Suprapubic skin (tissue), 4 donors: ENCODE results near the gene NDOR1. TPM values are rescaled to one million over a fixed set of nuclear protein-coding genes. Genes with fewer than 3 reads are reported as not detected.

Experiments
- DNase-seq, 2 donors: peaks; one replicate each; pipeline ENCODE4 v3.0.0-alpha.2; 2019; ENCODE audit warnings: low spot score in 2 of 2
- H3K27ac ChIP-seq: fragments of 200-600 bp; sonication (generic); one replicate; pipeline ENCODE4 v1.5.1; 2019
- H3K27me3 ChIP-seq: fragments of 200-600 bp; sonication (generic); one replicate; pipeline ENCODE4 v1.5.1; 2019
- H3K36me3 ChIP-seq: fragments of 200-600 bp; sonication (generic); one replicate; pipeline ENCODE4 v1.5.1; 2019
- H3K4me1 ChIP-seq: fragments of 200-600 bp; sonication (generic); one replicate; pipeline ENCODE4 v1.5.1; 2019
- H3K4me3 ChIP-seq: fragments of 200-600 bp; sonication (generic); one replicate; pipeline ENCODE4 v1.5.1; 2019; ENCODE audit warnings: mild to moderate bottlenecking
- H3K9me3 ChIP-seq: fragments of 200-600 bp; sonication (generic); one replicate; pipeline ENCODE4 v1.5.1; 2019
- CTCF ChIP-seq, 2 donors: fragments of 200-600 bp in 1 of 2; fragments of 450-650 bp in 1 of 2; sonication (generic) in 1 of 2; IDR thresholded peaks; one replicate each; pipeline ENCODE4 v1.5.1; 2016 to 2019; ENCODE audit warnings: antibody characterized with exemption in 2 of 2, mild to moderate bottlenecking in 1 of 2, moderate library complexity in 1 of 2
- EP300 ChIP-seq: sonication (generic); formaldehyde crosslinking; IDR thresholded peaks from one replicate; pipeline ENCODE4 v1.6.1; 2017; ENCODE audit warnings: antibody characterized with exemption
- POLR2A ChIP-seq, 2 donors: fragments of 450-650 bp; IDR thresholded peaks; one replicate each; pipeline ENCODE4 v1.6.1; 2017; ENCODE audit warnings: antibody characterized with exemption in 2 of 2, mild to moderate bottlenecking in 2 of 2, moderate library complexity in 2 of 2
- POLR2AphosphoS5 ChIP-seq, 3 donors: sonication (generic); formaldehyde crosslinking; IDR thresholded peaks; one replicate each; pipeline ENCODE4 v1.6.1; 2017; ENCODE audit warnings: antibody characterized with exemption in 3 of 3
- WGBS: methylation state at CpG from one replicate; pipeline ENCODE4 v1.1.5; 2018; 5-methylcytosine and 5-hydroxymethylcytosine counted together
- total RNA-seq, 4 donors: library from RNA; depleted of rRNA; stranded (reverse); fragments of >200 nt; gene quantifications; one replicate each; pipeline ENCODE4 v1.1.0, GENCODE V29; 2016

The NDOR1 gene
- total RNA-seq, result 10 to 100 TPM; 13.4 to 21.0 (median 20.6) TPM

- no peaks in the 10 kb centered on the region for H3K9me3 ChIP-seq
- H3K27ac ChIP-seq, result peak within 1 kb of the TSS; percentile 86
- peaks cover 53% of the 10 kb centered on the region for H3K4me1 ChIP-seq
- peak within 1 kb of the TSS; percentile 73 for H3K4me3 ChIP-seq
- DNase-seq, result peak; percentile 96
- peak in 2 of 3 donors; percentile 89 to 95 for TF ChIP-seq POLR2AphosphoS5 (IDR thresholded peaks at IDR 0.05)
- no peak for TF ChIP-seq CTCF (IDR thresholded peaks at IDR 0.05)
- TF ChIP-seq POLR2A (IDR thresholded peaks at IDR 0.05), result peak in 1 of 2 donors; percentile 34
- 0% methylated on average over 22 of the region's 98 CpGs for WGBS
- peaks cover 8% of the 10 kb centered on the region for H3K36me3 ChIP-seq
- H3K27me3 ChIP-seq, result no peaks in the 10 kb centered on the region
Measured at GRCh38 chr9:137205126-137206069, at the start of gene NDOR1, which contains the start of gene TMEM203. Gene NDOR1, plus strand, starts transcription at chr9:137205700. Its CDS starts 78 bp downstream, at chr9:137205778. Gene TMEM203, minus strand, starts transcription at chr9:137205648. Its CDS starts 234 bp downstream, at chr9:137205414.

GRCh38 chr9:137156567-137157375 lies 48.7 kb upstream of the NDOR1 start:
- Histone ChIP-seq H3K4me3 (peak overlapping the region; percentile 15), H3K27me3 (peaks cover 64% of the 10 kb centered on the region)

GRCh38 chr9:137157618-137158415 lies 47.7 kb upstream of the NDOR1 start:
- Histone ChIP-seq H3K9me3 (no peaks in the 10 kb centered on the region), H3K4me1 (peaks cover 32% of the 10 kb centered on the region), H3K27ac (no peak overlapping the region), H3K36me3 (no peaks in the 10 kb centered on the region), H3K4me3 (no peak overlapping the region), H3K27me3 (peaks cover 74% of the 10 kb centered on the region)
- TF ChIP-seq POLR2AphosphoS5 (IDR thresholded peaks at IDR 0.05) (no peak), EP300 (no peak), POLR2A (IDR thresholded peaks at IDR 0.05) (no peak), CTCF (IDR thresholded peaks at IDR 0.05) (no peak)
- no peak for DNase-seq
- WGBS, result 49% methylated on average over 9 of the region's 19 CpGs

More at GRCh38 chr9:137156567-137157375, 48.7 kb upstream of the NDOR1 start:
- TF ChIP-seq POLR2AphosphoS5 (IDR thresholded peaks at IDR 0.05) (no peak), EP300 (no peak), POLR2A (IDR thresholded peaks at IDR 0.05) (no peak), CTCF (IDR thresholded peaks at IDR 0.05) (no peak)
- Histone ChIP-seq H3K36me3 (no peaks in the 10 kb centered on the region), H3K27ac (no peak overlapping the region), H3K4me1 (peaks cover 22% of the 10 kb centered on the region), H3K9me3 (no peaks in the 10 kb centered on the region)
- WGBS, result 0% methylated on average over 2 of the region's 65 CpGs
- DNase-seq, result no peak

GRCh38 chr9:137158625-137159024 lies 46.9 kb upstream of the NDOR1 start:
- TF ChIP-seq CTCF (IDR thresholded peaks at IDR 0.05) (no peak), POLR2AphosphoS5 (IDR thresholded peaks at IDR 0.05) (no peak), POLR2A (IDR thresholded peaks at IDR 0.05) (no peak), EP300 (no peak)
- H3K36me3 ChIP-seq, result no peaks in the 10 kb centered on the region
- WGBS, result 24% methylated on average over 4 of the region's 4 CpGs
- no peak for DNase-seq
- H3K9me3 ChIP-seq, result no peaks in the 10 kb centered on the region
- peaks cover 41% of the 10 kb centered on the region for H3K4me1 ChIP-seq
- no peak overlapping the region for H3K4me3 ChIP-seq
- peaks cover 82% of the 10 kb centered on the region for H3K27me3 ChIP-seq
- no peak overlapping the region for H3K27ac ChIP-seq
